IMR-90 (cell line): ENCODE data around the gene FBLIM1. TPM values are rescaled to one million over a fixed set of nuclear protein-coding genes. Genes with fewer than 3 reads are reported as not detected.

Source experiments
- ATAC-seq: fragments of 200-7000 bp; cut with Tn5 transposase; 2 replicates; pipeline ENCODE4 v1.9.1; 2020; ENCODE audit warnings: low read depth, mild to moderate bottlenecking, moderate library complexity
- BruUV-seq: library from RNA; stranded (reverse); fragments of 400-500 nt; replicated peaks from 2 replicates; lab custom pipeline; 2021; lab: Mats Ljungman, UMichigan
- CTCF ChIA-PET: fragments of 300-600 bp; formaldehyde crosslinking; extraction: SDS; loops from one replicate; lab custom pipeline; 2021; ENCODE audit warnings: antibody characterized with exemption; lab: Yijun Ruan, JAX
- POLR2A ChIA-PET: fragments of 300-600 bp; sonication (Branson Sonifier 250); formaldehyde crosslinking; loops from one replicate; lab custom pipeline; 2022; ENCODE audit warnings: antibody characterized with exemption; ENCODE audit not compliant: unreplicated experiment; lab: Charles Lee
- DNase-seq: peaks from one replicate; pipeline ENCODE4 v3.0.0; 2013
- H2AFZ ChIP-seq: replicated peaks from 2 replicates; pipeline ENCODE3; 2013; ENCODE audit warnings: low read length, mild to moderate bottlenecking; ENCODE audit not compliant: poor library complexity
- H2AK5ac ChIP-seq: 2 replicates; pipeline ENCODE4 v1.6.1; 2013; ENCODE audit warnings: low read depth, low read length, inconsistent platforms
- H2AK9ac ChIP-seq: replicated peaks from 2 replicates; pipeline ENCODE3; 2013; ENCODE audit warnings: mild to moderate bottlenecking, low read depth, low read length, moderate library complexity; ENCODE audit not compliant: poor library complexity
- H2BK120ac ChIP-seq: 2 replicates; pipeline ENCODE4 v1.6.1; 2013; ENCODE audit warnings: low read depth, low read length, inconsistent platforms
- H2BK15ac ChIP-seq: 3 replicates; pipeline ENCODE4 v1.6.1; 2013; ENCODE audit warnings: low read depth, low read length, inconsistent platforms
- H2BK20ac ChIP-seq: 2 replicates; pipeline ENCODE4 v1.6.1; 2013; ENCODE audit warnings: low read depth, mild to moderate bottlenecking, inconsistent platforms, low read length, moderate library complexity
- H2BK5ac ChIP-seq: 2 replicates; pipeline ENCODE4 v1.6.1; 2013; ENCODE audit warnings: mild to moderate bottlenecking, low read depth, low read length, inconsistent platforms; ENCODE audit not compliant: poor library complexity, severe bottlenecking
- H3K14ac ChIP-seq: replicated peaks from 2 replicates; pipeline ENCODE4 v1.6.1; 2013; ENCODE audit warnings: low read depth, low read length, inconsistent platforms
- H3K18ac ChIP-seq: 2 replicates; pipeline ENCODE4 v1.6.1; 2013; ENCODE audit warnings: low read depth, low read length, control low read depth
- H3K23ac ChIP-seq: 2 replicates; pipeline ENCODE4 v1.6.1; 2013; ENCODE audit warnings: low read depth, low read length, inconsistent platforms
- H3K27ac ChIP-seq: 2 replicates; pipeline ENCODE4 v1.5.1; 2013; ENCODE audit warnings: mild to moderate bottlenecking, control low read depth, low read length; ENCODE audit not compliant: insufficient read depth
- H3K27me3 ChIP-seq: 2 replicates; pipeline ENCODE4 v1.6.1; 2013; ENCODE audit warnings: low read length; ENCODE audit not compliant: control insufficient read depth, insufficient read depth
- H3K36me3 ChIP-seq: 2 replicates; pipeline ENCODE4 v1.6.1; 2013; ENCODE audit warnings: low read length, mixed read lengths; ENCODE audit not compliant: control insufficient read depth, insufficient read depth
- H3K4ac ChIP-seq: 2 replicates; pipeline ENCODE4 v1.6.1; 2013; ENCODE audit warnings: low read depth, low read length, inconsistent platforms
- H3K4me1 ChIP-seq: 2 replicates; pipeline ENCODE4 v1.6.1; 2013; ENCODE audit warnings: low read length, mixed read lengths; ENCODE audit not compliant: control insufficient read depth, insufficient read depth
- H3K4me2 ChIP-seq: 2 replicates; pipeline ENCODE4 v1.6.1; 2013; ENCODE audit warnings: low read depth, mild to moderate bottlenecking, control low read depth, low read length, moderate library complexity
- H3K4me3 ChIP-seq: 2 replicates; pipeline ENCODE4 v1.5.1; 2013; ENCODE audit warnings: low read depth, mild to moderate bottlenecking, control low read depth, low read length, moderate library complexity; ENCODE audit not compliant: insufficient read depth
- H3K56ac ChIP-seq: 2 replicates; pipeline ENCODE4 v1.6.1; 2013; ENCODE audit warnings: low read length, inconsistent platforms; ENCODE audit not compliant: insufficient read depth; ENCODE audit errors: extremely low read depth
- H3K79me1 ChIP-seq, 2 experiments: 2 replicates each; pipeline ENCODE4 v1.6.1; 2013; ENCODE audit warnings: low read length in 2 of 2, inconsistent platforms in 1 of 2, low read depth in 1 of 2
- H3K9ac ChIP-seq: 2 replicates; pipeline ENCODE4 v1.6.1; 2013; ENCODE audit warnings: low read depth, low read length, control low read depth
- H3K9me1 ChIP-seq: 2 replicates; pipeline ENCODE4 v1.6.1; 2013; ENCODE audit warnings: low read length, inconsistent platforms; ENCODE audit not compliant: insufficient read depth
- H3K9me3 ChIP-seq: 2 replicates; pipeline ENCODE4 v1.6.1; 2013; ENCODE audit warnings: low read length; ENCODE audit not compliant: control insufficient read depth, insufficient read depth
- H4K20me1 ChIP-seq: 2 replicates; pipeline ENCODE4 v1.6.1; 2013; ENCODE audit warnings: low read length, inconsistent platforms; ENCODE audit not compliant: insufficient read depth
- H4K5ac ChIP-seq: 2 replicates; pipeline ENCODE4 v1.6.1; 2013; ENCODE audit warnings: mild to moderate bottlenecking, low read depth, low read length, control low read depth
- H4K8ac ChIP-seq, 2 experiments: 2 replicates each; pipeline ENCODE4 v1.6.1; 2013; ENCODE audit warnings: low read depth in 2 of 2, low read length in 2 of 2, control low read depth in 1 of 2, inconsistent platforms in 1 of 2
- H4K91ac ChIP-seq: 2 replicates; pipeline ENCODE4 v1.6.1; 2013; ENCODE audit warnings: low read depth, low read length, inconsistent platforms; ENCODE audit not compliant: insufficient read depth
- CEBPB ChIP-seq: IDR thresholded peaks from 2 replicates; pipeline ENCODE4 v1.6.1; 2012; ENCODE audit warnings: low read depth, low read length, improper control_type of control experiment
- CHD1 ChIP-seq: IDR thresholded peaks from 2 replicates; pipeline ENCODE4 v1.6.1; 2012; ENCODE audit warnings: low read depth, low read length, improper control_type of control experiment
- MAFK ChIP-seq: IDR thresholded peaks from 2 replicates; pipeline ENCODE4 v1.6.1; 2012; ENCODE audit warnings: low read depth, low read length, improper control_type of control experiment
- MAZ ChIP-seq: IDR thresholded peaks from 2 replicates; pipeline ENCODE4 v1.6.1; 2012; ENCODE audit warnings: low read depth, mild to moderate bottlenecking, low read length, improper control_type of control experiment, moderate library complexity, borderline replicate concordance
- MXI1 ChIP-seq: IDR thresholded peaks from 2 replicates; pipeline ENCODE4 v1.6.1; 2012; ENCODE audit warnings: low read depth, mild to moderate bottlenecking, low read length, moderate library complexity, borderline replicate concordance
- RCOR1 ChIP-seq: IDR thresholded peaks from 2 replicates; pipeline ENCODE4 v1.6.1; 2012; ENCODE audit warnings: mild to moderate bottlenecking, low read length, improper control_type of control experiment; ENCODE audit not compliant: insufficient replicate concordance
- RFX5 ChIP-seq: IDR thresholded peaks from 2 replicates; pipeline ENCODE4 v1.8.0; 2012; ENCODE audit warnings: low read depth, mild to moderate bottlenecking, low read length, moderate library complexity
- SMC3 ChIP-seq: fragments of 150-350 bp; IDR thresholded peaks from 2 replicates; pipeline ENCODE4 v1.6.1; 2016; ENCODE audit warnings: low read depth, mild to moderate bottlenecking, antibody characterized with exemption, low read length, moderate library complexity
- WGBS, 2 experiments: methylation state at CpG; one replicate each; pipeline versions ENCODE4 v1.1.5 to v1.1.7; 2013; ENCODE audit warnings: missing lambda C conversion rate in 2 of 2; ENCODE audit not compliant: insufficient read length in 1 of 2; ENCODE audit errors: extremely low coverage in 2 of 2; 5-methylcytosine and 5-hydroxymethylcytosine counted together
- dilution Hi-C: fragments of 300-500 bp; cut with HindIII; formaldehyde crosslinking; loops from one replicate; pipeline ENCODE4 v1.14.3; 2018; ENCODE audit warnings: low sequenced_read_pairs; ENCODE audit not compliant: unreplicated experiment
- in situ Hi-C: fragments of 300-500 bp; cut with MboI; formaldehyde crosslinking; loops from 3 replicates; pipeline ENCODE4 v1.14.3; 2019; ENCODE audit warnings: low sequenced_read_pairs, inconsistent platforms, mixed read lengths
- intact Hi-C: fragments of 100-400 bp; cut with micrococcal nuclease; formaldehyde crosslinking; loops from 2 replicates; pipeline ENCODE4 v1.10.0; 2022
- polyA plus RNA-seq, 3 experiments: library from polyadenylated mRNA; depleted of rRNA; stranded (reverse); fragments of >200 nt; gene quantifications; 2 replicates each; pipeline ENCODE4 v1.2.3, GENCODE V29; 2012; ENCODE audit warnings: low replicate concordance in 1 of 3
- total RNA-seq: library from RNA; depleted of rRNA; stranded (reverse); fragments of >200 nt; gene quantifications from 2 replicates; pipeline ENCODE4 v1.2.3, GENCODE V29; 2012
- TF ChIP-seq, protein P1 (sequence below): fragments of 150-350 bp; IDR thresholded peaks from 2 replicates; pipeline ENCODE4 v1.6.1; 2017; ENCODE audit warnings: mild to moderate bottlenecking, antibody characterized with exemption, low read length, low read depth
- TF ChIP-seq, protein P2 (sequence below): fragments of 150-350 bp; IDR thresholded peaks from 2 replicates; pipeline ENCODE4 v1.6.1; 2016; ENCODE audit warnings: low read depth, mild to moderate bottlenecking, low read length, moderate library complexity, borderline replicate concordance
- TF ChIP-seq, protein P3 (sequence below): conservative IDR thresholded peaks from 2 replicates; pipeline ENCODE4 v1.5.1; 2012; ENCODE audit warnings: mild to moderate bottlenecking, low read depth, low read length, improper control_type of control experiment

The FBLIM1 gene
- total and polyA plus RNA-seq, 2 of the 4 experiments (the other 2 are of a cell fraction): 52.2 to 140 TPM

DNA sequence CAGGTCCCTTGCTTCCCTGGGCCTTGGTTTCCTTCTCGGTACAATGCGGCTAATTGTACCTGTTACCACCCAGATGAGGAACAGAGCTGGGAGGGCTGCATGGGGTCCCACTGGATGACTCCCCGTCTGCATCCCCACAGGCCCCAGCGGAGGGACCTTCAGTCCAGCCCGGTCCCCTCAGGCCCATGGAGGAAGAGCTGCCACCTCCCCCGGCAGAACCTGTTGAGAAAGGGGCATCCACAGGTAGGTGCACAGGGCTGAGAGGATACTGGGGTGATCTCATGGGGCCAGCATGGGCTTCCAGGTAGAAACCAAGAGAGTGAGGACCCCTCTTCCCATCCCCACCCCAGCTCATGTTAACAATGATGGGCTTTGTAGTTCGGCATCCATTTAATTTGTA, 9.8 kb downstream of the FBLIM1 start:
- WGBS, 2 experiments: 100% methylated on average over 5 of the region's 7 CpGs; no CpG with 5 or more reads in 1 of the 2 experiments
- intact Hi-C loops: no loop called here
- no peak for ATAC-seq
- Histone ChIP-seq H4K8ac (no peak overlapping the region), H4K20me1 (peaks cover 39% of the 10 kb centered on the region), H2BK120ac (no peak overlapping the region), H3K4me3 (no peak overlapping the region), H3K4me2 (no peak overlapping the region), H3K23ac (no peak overlapping the region), H3K18ac (no peak overlapping the region), H3K27me3 (no peaks in the 10 kb centered on the region), H2AFZ (no peak overlapping the region), H3K27ac (no peak overlapping the region), H2BK15ac (no peak overlapping the region), H4K91ac (no peak overlapping the region), H3K9me1 (peaks cover 15% of the 10 kb centered on the region), H3K56ac (no peak overlapping the region), H3K36me3 (peaks cover 71% of the 10 kb centered on the region), H2BK20ac (no peak overlapping the region), H3K9me3 (no peaks in the 10 kb centered on the region), H2AK9ac (no peak overlapping the region), H3K4ac (no peak overlapping the region), H3K4me1 (peaks cover 3% of the 10 kb centered on the region; the same call in 1 of the 2 replicates), H3K79me1 (peaks cover 18 to 41% of the 10 kb centered on the region in 2 experiments), H2AK5ac (no peak overlapping the region), H2BK5ac (no peak overlapping the region), H4K5ac (no peak overlapping the region), H3K9ac (no peak overlapping the region), H3K14ac (no peak overlapping the region)
- in situ Hi-C loops: no loop called here
- ChIA-PET CTCF (no interaction called here), POLR2A (no interaction called here)
- BruUV-seq: no TSS peak
- TF ChIP-seq RFX5 (no peak), CEBPB (no peak), MAZ (no peak), CHD1 (no peak), MAFK (no peak), SMC3 (no peak), MXI1 (no peak), RCOR1 (no peak)
- TF ChIP-seq, protein P1, sequence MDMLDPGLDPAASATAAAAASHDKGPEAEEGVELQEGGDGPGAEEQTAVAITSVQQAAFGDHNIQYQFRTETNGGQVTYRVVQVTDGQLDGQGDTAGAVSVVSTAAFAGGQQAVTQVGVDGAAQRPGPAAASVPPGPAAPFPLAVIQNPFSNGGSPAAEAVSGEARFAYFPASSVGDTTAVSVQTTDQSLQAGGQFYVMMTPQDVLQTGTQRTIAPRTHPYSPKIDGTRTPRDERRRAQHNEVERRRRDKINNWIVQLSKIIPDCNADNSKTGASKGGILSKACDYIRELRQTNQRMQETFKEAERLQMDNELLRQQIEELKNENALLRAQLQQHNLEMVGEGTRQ: no peak
- TF ChIP-seq, protein P2, sequence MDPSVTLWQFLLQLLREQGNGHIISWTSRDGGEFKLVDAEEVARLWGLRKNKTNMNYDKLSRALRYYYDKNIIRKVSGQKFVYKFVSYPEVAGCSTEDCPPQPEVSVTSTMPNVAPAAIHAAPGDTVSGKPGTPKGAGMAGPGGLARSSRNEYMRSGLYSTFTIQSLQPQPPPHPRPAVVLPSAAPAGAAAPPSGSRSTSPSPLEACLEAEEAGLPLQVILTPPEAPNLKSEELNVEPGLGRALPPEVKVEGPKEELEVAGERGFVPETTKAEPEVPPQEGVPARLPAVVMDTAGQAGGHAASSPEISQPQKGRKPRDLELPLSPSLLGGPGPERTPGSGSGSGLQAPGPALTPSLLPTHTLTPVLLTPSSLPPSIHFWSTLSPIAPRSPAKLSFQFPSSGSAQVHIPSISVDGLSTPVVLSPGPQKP: no peak
- TF ChIP-seq, protein P3, sequence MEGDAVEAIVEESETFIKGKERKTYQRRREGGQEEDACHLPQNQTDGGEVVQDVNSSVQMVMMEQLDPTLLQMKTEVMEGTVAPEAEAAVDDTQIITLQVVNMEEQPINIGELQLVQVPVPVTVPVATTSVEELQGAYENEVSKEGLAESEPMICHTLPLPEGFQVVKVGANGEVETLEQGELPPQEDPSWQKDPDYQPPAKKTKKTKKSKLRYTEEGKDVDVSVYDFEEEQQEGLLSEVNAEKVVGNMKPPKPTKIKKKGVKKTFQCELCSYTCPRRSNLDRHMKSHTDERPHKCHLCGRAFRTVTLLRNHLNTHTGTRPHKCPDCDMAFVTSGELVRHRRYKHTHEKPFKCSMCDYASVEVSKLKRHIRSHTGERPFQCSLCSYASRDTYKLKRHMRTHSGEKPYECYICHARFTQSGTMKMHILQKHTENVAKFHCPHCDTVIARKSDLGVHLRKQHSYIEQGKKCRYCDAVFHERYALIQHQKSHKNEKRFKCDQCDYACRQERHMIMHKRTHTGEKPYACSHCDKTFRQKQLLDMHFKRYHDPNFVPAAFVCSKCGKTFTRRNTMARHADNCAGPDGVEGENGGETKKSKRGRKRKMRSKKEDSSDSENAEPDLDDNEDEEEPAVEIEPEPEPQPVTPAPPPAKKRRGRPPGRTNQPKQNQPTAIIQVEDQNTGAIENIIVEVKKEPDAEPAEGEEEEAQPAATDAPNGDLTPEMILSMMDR: no peak
- DNase-seq: no peak
- dilution Hi-C loops: no loop called here
